HK-2 (cell line): ENCODE results near the gene ARL4C.

Source experiments
- DNase-seq: peaks from one replicate; pipeline ENCODE4 v3.0.0-alpha.2; 2018; ENCODE audit not compliant: unreplicated experiment

The ARL4C gene

GRCh38 chr2:234447189-234447588 lies 49.7 kb downstream of the ARL4C start:
- DNase-seq: no peak

- no peak for DNase-seq
Observed at GRCh38 chr2:234446404-234447076, 50.3 kb downstream of the ARL4C start.

- DNase-seq: peak; percentile 25
Observed at GRCh38 chr2:234444893-234445292, 52.0 kb downstream of the ARL4C start.

- no peak for DNase-seq
Observed at GRCh38 chr2:234444242-234444730, 52.6 kb downstream of the ARL4C start.
